NCI-H345 (cell line): Measurements from ENCODE around the gene FGD6.
A peak's percentile ranks its signal among the peaks of the same experiment; 100 is the strongest.
"Not testable (repeated sequence)": the region's sequence is repeated elsewhere in the genome, so short reads cannot be mapped to it uniquely, and the experiment has no call there.

ENCODE experiments used
- DNase-seq: peaks from one replicate; lab custom pipeline; 2025; lab: John Stamatoyannopoulos, UW

The FGD6 gene

GRCh38 chr12:95217377-95218149, at the start of gene FGD6, which contains the start of gene VEZT:
TSS of gene FGD6 (minus strand) at chr12:95217467. CDS start at chr12:95217240, 227 bp downstream.
TSS of gene VEZT (plus strand) at chr12:95217807. CDS start at chr12:95217851, 44 bp downstream.
- peak; percentile 100 for DNase-seq

GRCh38 chr12:95266254-95266653, 49.0 kb upstream of the FGD6 start:
- no peak for DNase-seq

GRCh38 chr12:95265765-95266164, 48.5 kb upstream of the FGD6 start:
- no peak for DNase-seq

- no peak for DNase-seq
Observed at GRCh38 chr12:95262808-95263207, 45.5 kb upstream of the FGD6 start.

GRCh38 chr12:95261109-95261508, 43.8 kb upstream of the FGD6 start:
- no peak for DNase-seq

GRCh38 chr12:95259368-95259767, 42.1 kb upstream of the FGD6 start:
- no peak for DNase-seq

GRCh38 chr12:95258803-95259202, 41.5 kb upstream of the FGD6 start:
- no peak for DNase-seq

GRCh38 chr12:95258151-95258550, 40.9 kb upstream of the FGD6 start:
- no peak for DNase-seq

GRCh38 chr12:95257541-95257940, 40.3 kb upstream of the FGD6 start:
- no peak for DNase-seq

- DNase-seq, result no peak
Observed at GRCh38 chr12:95253386-95253785, 36.1 kb upstream of the FGD6 start.

GRCh38 chr12:95248604-95249360, 31.5 kb upstream of the FGD6 start:
- no peak for DNase-seq

- DNase-seq, result no peak
Observed at GRCh38 chr12:95248095-95248494, 30.8 kb upstream of the FGD6 start.

GRCh38 chr12:95244350-95244749, 27.1 kb upstream of the FGD6 start:
- DNase-seq, result no peak

GRCh38 chr12:95243497-95244183, 26.4 kb upstream of the FGD6 start:
- DNase-seq, result no peak

GRCh38 chr12:95241761-95242506, 24.7 kb upstream of the FGD6 start:
- DNase-seq, result no peak

- not testable (repeated sequence) for DNase-seq
Observed at GRCh38 chr12:95241138-95241537, 23.9 kb upstream of the FGD6 start.

- DNase-seq, result no peak
Observed at GRCh38 chr12:95240556-95240955, 23.3 kb upstream of the FGD6 start.

GRCh38 chr12:95239835-95240234, 22.6 kb upstream of the FGD6 start:
- DNase-seq, result not testable (repeated sequence)

- no peak for DNase-seq
Observed at GRCh38 chr12:95239216-95239615, 21.9 kb upstream of the FGD6 start.

- no peak for DNase-seq
Observed at GRCh38 chr12:95238150-95238549, 20.9 kb upstream of the FGD6 start.

- no peak for DNase-seq
Observed at GRCh38 chr12:95237315-95237714, 20.0 kb upstream of the FGD6 start.

- DNase-seq, result not testable (repeated sequence)
Observed at GRCh38 chr12:95235621-95236020, 18.4 kb upstream of the FGD6 start.
